CD14-positive monocyte (primary cell): ENCODE measurements around the gene PHKA2. TPM values are rescaled to one million over a fixed set of nuclear protein-coding genes. Genes with fewer than 3 reads are reported as not detected.

Experiments
- DNase-seq, 3 donors: peaks; one replicate each; pipeline ENCODE4 v3.0.0-alpha.2; 2011 to 2022
- H2AFZ ChIP-seq: 2 replicates; pipeline ENCODE4 v1.6.0; 2012; ENCODE audit warnings: mild to moderate bottlenecking, low read depth, low read length, inconsistent platforms; ENCODE audit not compliant: insufficient read depth, poor library complexity, severe bottlenecking
- H3K27ac ChIP-seq, 2 donors: 1 replicate in 1 of 2; 2 replicates in 1 of 2; pipeline ENCODE4 v1.5.1; 2012 to 2013; ENCODE audit warnings: low read length in 2 of 2, control low read depth in 1 of 2, inconsistent platforms in 1 of 2, low read depth in 1 of 2, mild to moderate bottlenecking in 1 of 2
- H3K27me3 ChIP-seq, 2 donors: one replicate each; pipeline versions ENCODE4 v1.6.0 to v1.6.1; 2011 to 2013; ENCODE audit warnings: low read length in 2 of 2; ENCODE audit not compliant: control insufficient read depth in 2 of 2, insufficient read depth in 2 of 2
- H3K36me3 ChIP-seq, 2 donors: replicated peaks in 1 of 2; 1 replicate in 1 of 2; 2 replicates in 1 of 2; pipeline versions ENCODE4 v1.5.1 to v1.6.1; 2012 to 2013; ENCODE audit warnings: low read length in 2 of 2, control low read depth in 1 of 2, inconsistent platforms in 1 of 2, mild to moderate bottlenecking in 1 of 2; ENCODE audit not compliant: insufficient read depth in 2 of 2, control insufficient read depth in 1 of 2
- H3K4me1 ChIP-seq, 2 donors: 1 replicate in 1 of 2; 2 replicates in 1 of 2; pipeline versions ENCODE4 v1.5.1 to v1.6.1; 2012 to 2013; ENCODE audit warnings: low read length in 2 of 2, control low read depth in 1 of 2, inconsistent platforms in 1 of 2, mild to moderate bottlenecking in 1 of 2, moderate library complexity in 1 of 2; ENCODE audit not compliant: insufficient read depth in 2 of 2, control insufficient read depth in 1 of 2
- H3K4me2 ChIP-seq: replicated peaks from 2 replicates; pipeline ENCODE3; 2012; ENCODE audit warnings: low read length, moderate library complexity, mild to moderate bottlenecking; ENCODE audit not compliant: poor library complexity, severe bottlenecking; ENCODE audit errors: extremely low read depth
- H3K4me3 ChIP-seq, 3 experiments: fragments of 200-600 bp in 1 of 3; sonication (generic) in 1 of 3; replicated peaks in 1 of 3; 1 replicate in 2 of 3; 2 replicates in 1 of 3; pipeline ENCODE4 v1.5.1; 2011 to 2013; ENCODE audit warnings: low read length in 3 of 3, mild to moderate bottlenecking in 3 of 3, control low read depth in 2 of 3, low read depth in 2 of 3, inconsistent platforms in 1 of 3, moderate library complexity in 1 of 3
- H3K79me2 ChIP-seq: 2 replicates; pipeline ENCODE4 v1.6.0; 2012; ENCODE audit warnings: mild to moderate bottlenecking, control low read depth, inconsistent platforms, low read length, moderate library complexity; ENCODE audit not compliant: insufficient read depth
- H3K9ac ChIP-seq: 2 replicates; pipeline ENCODE4 v1.6.0; 2017; ENCODE audit warnings: low read length, mild to moderate bottlenecking; ENCODE audit not compliant: insufficient read depth, poor library complexity, severe bottlenecking
- H3K9me3 ChIP-seq, 2 donors: replicated peaks in 1 of 2; 1 replicate in 1 of 2; 2 replicates in 1 of 2; pipeline versions ENCODE4 v1.5.1 to v1.6.1; 2012 to 2013; ENCODE audit warnings: low read length in 2 of 2, control low read depth in 1 of 2; ENCODE audit not compliant: control insufficient read depth in 1 of 2, insufficient read depth in 1 of 2
- H4K20me1 ChIP-seq: 2 replicates; pipeline ENCODE4 v1.6.0; 2012; ENCODE audit warnings: mild to moderate bottlenecking, low read length, control low read depth, moderate library complexity; ENCODE audit not compliant: insufficient read depth
- H3K27ac Mint-ChIP-seq, 7 donors: one replicate each; pipeline ENCODE4 v1.8.0; 2020; ENCODE audit warnings: mild to moderate bottlenecking in 7 of 7, mixed read lengths in 7 of 7, moderate library complexity in 6 of 7, inconsistent platforms in 2 of 7
- H3K27me3 Mint-ChIP-seq, 3 donors: one replicate each; pipeline ENCODE4 v1.8.0; 2021 to 2022; ENCODE audit warnings: low read depth in 3 of 3, mild to moderate bottlenecking in 3 of 3, mixed read lengths in 3 of 3, moderate library complexity in 3 of 3, inconsistent platforms in 1 of 3
- H3K36me3 Mint-ChIP-seq, 2 donors: one replicate each; pipeline ENCODE4 v1.8.0; 2020; ENCODE audit warnings: mixed read lengths in 2 of 2, inconsistent platforms in 1 of 2, mild to moderate bottlenecking in 1 of 2
- H3K4me1 Mint-ChIP-seq: one replicate; pipeline ENCODE4 v1.8.0; 2020; ENCODE audit warnings: mild to moderate bottlenecking, mixed read lengths
- H3K4me3 Mint-ChIP-seq, 2 donors: one replicate each; pipeline ENCODE4 v1.8.0; 2020; ENCODE audit warnings: mild to moderate bottlenecking in 2 of 2, mixed read lengths in 2 of 2, moderate library complexity in 1 of 2
- H3K9me3 Mint-ChIP-seq, 7 donors: one replicate each; pipeline ENCODE4 v1.8.0; 2020 to 2022; ENCODE audit warnings: mixed read lengths in 7 of 7, mild to moderate bottlenecking in 6 of 7, moderate library complexity in 6 of 7, inconsistent platforms in 2 of 7
- WGBS: methylation state at CpG from one replicate; pipeline ENCODE4 v1.1.5; 2013; ENCODE audit warnings: missing lambda C conversion rate; ENCODE audit not compliant: insufficient coverage; 5-methylcytosine and 5-hydroxymethylcytosine counted together
- intact Hi-C, 2 donors: fragments of 100-400 bp; cut with micrococcal nuclease; formaldehyde crosslinking; loops; one replicate each; pipeline versions ENCODE4 v1.15.0 to v1.15.1; 2023
- polyA plus RNA-seq, 3 donors: library from polyadenylated mRNA; depleted of rRNA in 1 of 3; unstranded in 2 of 3; stranded (reverse) in 1 of 3; fragments of 300-500 nt in 2 of 3; fragments of >200 nt in 1 of 3; fragmentation: Illumina TruSeq in 2 of 3; gene quantifications; 1 replicate in 2 of 3; 2 replicates in 1 of 3; pipeline ENCODE4 v1.2.3, GENCODE V29; 2012 to 2021
- TF ChIP-seq, protein P1 (sequence below): fragments of 200-600 bp; IDR thresholded peaks from one replicate; pipeline ENCODE4 v1.8.0; 2022; ENCODE audit warnings: antibody characterized with exemption, mild to moderate bottlenecking

PHKA2 gene
- polyA plus RNA-seq, 3 donors, result 8.7 to 63.3 (median 9.1) TPM

DNA sequence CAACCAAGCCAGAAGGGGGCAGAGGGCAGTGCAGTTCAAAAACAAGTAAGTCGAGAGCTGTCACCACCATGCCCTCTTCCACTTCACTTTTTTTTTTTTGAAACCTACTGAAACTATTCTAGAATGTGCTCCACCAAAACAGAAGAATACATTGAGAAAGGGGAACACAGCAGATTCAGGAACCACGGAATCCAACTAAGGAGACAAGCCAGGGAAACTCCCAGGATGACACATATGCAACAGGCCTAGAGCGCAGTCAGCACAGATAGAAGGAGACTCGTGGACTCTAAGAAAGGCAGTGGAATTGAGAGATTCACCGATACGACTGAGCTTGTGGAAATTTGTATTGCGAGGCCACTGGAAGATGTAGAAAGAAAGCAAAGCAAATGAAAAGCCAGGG lies 66.1 kb downstream of the PHKA2 start:
- WGBS, result 100% methylated on average over 3 of the region's 7 CpGs
- H3K9me3 Mint-ChIP-seq, result peaks cover 0 to 17% (median 3%) of the 10 kb centered on the region in 7 donors
- no peak overlapping the region for H3K4me3 ChIP-seq
- H3K4me2 ChIP-seq, result no peak overlapping the region
- H3K9ac ChIP-seq, result no peak overlapping the region
- peaks cover 32 to 68% of the 10 kb centered on the region in 2 donors for H3K36me3 ChIP-seq
- no peak overlapping the region for H2AFZ ChIP-seq
- TF ChIP-seq, protein P1, sequence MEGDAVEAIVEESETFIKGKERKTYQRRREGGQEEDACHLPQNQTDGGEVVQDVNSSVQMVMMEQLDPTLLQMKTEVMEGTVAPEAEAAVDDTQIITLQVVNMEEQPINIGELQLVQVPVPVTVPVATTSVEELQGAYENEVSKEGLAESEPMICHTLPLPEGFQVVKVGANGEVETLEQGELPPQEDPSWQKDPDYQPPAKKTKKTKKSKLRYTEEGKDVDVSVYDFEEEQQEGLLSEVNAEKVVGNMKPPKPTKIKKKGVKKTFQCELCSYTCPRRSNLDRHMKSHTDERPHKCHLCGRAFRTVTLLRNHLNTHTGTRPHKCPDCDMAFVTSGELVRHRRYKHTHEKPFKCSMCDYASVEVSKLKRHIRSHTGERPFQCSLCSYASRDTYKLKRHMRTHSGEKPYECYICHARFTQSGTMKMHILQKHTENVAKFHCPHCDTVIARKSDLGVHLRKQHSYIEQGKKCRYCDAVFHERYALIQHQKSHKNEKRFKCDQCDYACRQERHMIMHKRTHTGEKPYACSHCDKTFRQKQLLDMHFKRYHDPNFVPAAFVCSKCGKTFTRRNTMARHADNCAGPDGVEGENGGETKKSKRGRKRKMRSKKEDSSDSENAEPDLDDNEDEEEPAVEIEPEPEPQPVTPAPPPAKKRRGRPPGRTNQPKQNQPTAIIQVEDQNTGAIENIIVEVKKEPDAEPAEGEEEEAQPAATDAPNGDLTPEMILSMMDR, result no peak
- intact Hi-C loops, result no loop called here
- peaks cover 54 to 65% of the 10 kb centered on the region in 2 donors for H3K36me3 Mint-ChIP-seq
- H3K4me1 Mint-ChIP-seq, result peaks cover 5% of the 10 kb centered on the region
- H4K20me1 ChIP-seq, result no peaks in the 10 kb centered on the region
- no peaks in the 10 kb centered on the region for H3K79me2 ChIP-seq
- H3K9me3 ChIP-seq, result no peaks in the 10 kb centered on the region
- H3K27me3 Mint-ChIP-seq, result peaks cover 0 to 2% (median 0%) of the 10 kb centered on the region in 3 donors
- no peaks in the 10 kb centered on the region for H3K27me3 ChIP-seq
- no peak overlapping the region for H3K27ac ChIP-seq
- peak in 1 of 3 donors; percentile 46 for DNase-seq
- H3K4me3 Mint-ChIP-seq, result no peak overlapping the region
- peak overlapping the region in 2 of 7 donors; percentile 19 to 61 for H3K27ac Mint-ChIP-seq
- no peaks in the 10 kb centered on the region for H3K4me1 ChIP-seq

DNA sequence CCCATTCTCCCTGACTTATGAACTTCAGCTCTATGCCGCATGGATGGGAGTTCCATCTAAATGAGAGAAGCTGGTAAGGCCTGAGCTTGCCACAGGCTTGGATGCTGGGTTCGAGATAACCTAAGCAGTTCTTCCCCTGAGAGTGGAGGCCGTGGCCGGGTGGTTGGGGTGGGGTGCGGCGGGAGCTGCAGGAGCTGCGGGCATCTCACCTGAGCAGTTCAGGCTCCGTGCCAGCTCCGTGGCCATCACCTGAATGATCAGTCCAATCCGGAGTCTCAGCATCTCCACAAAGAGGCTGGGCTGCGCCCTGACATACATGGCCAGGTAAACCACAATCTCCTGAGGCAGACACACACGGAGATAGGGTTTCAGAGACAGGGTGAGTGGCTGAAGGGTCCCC lies 77.6 kb downstream of the PHKA2 start:
- DNase-seq, result no peak
- Histone ChIP-seq H3K27ac (no peak overlapping the region), H3K4me1 (no peaks in the 10 kb centered on the region), H2AFZ (no peak overlapping the region), H3K9me3 (no peaks in the 10 kb centered on the region), H3K9ac (no peak overlapping the region), H3K4me2 (no peak overlapping the region), H3K27me3 (no peaks in the 10 kb centered on the region), H3K36me3 (peaks cover 74 to 86% of the 10 kb centered on the region in 2 donors), H4K20me1 (no peaks in the 10 kb centered on the region), H3K79me2 (no peaks in the 10 kb centered on the region), H3K4me3 (no peak overlapping the region)
- TF ChIP-seq, protein P1, result no peak
- Mint-ChIP-seq H3K9me3 (peaks cover 0 to 2% (median 0%) of the 10 kb centered on the region in 7 donors), H3K4me1 (no peaks in the 10 kb centered on the region), H3K27me3 (peaks cover 0 to 13% (median 0%) of the 10 kb centered on the region in 3 donors), H3K36me3 (peaks cover 59 to 74% of the 10 kb centered on the region in 2 donors), H3K27ac (no peak overlapping the region), H3K4me3 (no peak overlapping the region)
- 100% methylated on average over 7 of the region's 12 CpGs for WGBS
- intact Hi-C loops, result no loop called here
